ENCODE data around the gene RTL10.

DNA sequence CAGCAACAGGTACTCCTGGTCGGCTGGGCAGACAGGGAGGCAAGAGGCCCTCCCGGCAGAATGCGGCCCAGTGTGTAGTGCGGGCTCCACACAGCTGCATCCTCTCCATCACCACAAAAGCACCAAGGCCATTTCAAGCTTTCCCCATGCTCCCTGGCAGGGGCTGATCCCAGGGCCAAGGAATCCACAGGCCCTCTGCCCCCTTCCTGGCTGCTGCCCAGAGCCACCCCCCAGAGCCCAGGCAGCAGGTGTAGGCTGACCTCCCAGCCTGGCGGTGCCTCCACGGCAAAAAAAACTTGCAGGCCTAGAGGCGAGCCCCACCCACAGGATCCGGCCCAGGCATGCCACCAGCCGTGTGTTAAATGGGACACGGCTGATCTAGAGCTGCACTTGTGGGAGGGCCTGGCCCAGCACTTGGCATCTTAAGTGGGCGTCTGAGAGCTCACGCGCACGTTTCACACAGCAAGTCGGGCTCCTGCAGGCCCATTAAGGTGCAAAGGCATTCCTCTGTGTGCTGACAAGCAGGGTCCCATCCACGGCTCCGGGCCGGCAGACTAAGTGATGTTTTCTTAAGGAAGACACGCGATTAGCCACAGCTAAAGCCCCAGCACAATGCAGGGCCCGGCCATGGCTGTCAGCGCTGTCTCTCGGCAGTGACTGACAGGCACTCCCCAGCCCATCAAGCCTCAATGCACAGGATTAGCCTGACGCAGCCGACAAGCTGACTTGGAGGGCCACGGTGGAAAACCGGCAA, 19.8 kb upstream of the RTL10 start:
- TF ChIP-seq CTCF (IDR thresholded peaks at IDR 0.05; ENCODE audit: poor library complexity) (no peak), EZH2 (IDR thresholded peaks at IDR 0.05; ENCODE audit: borderline replicate concordance) (no peak)
